Measurements from ENCODE around the gene MYOM3.

The MYOM3 gene

GRCh38 chr1:24096009-24096738, 15.8 kb downstream of the MYOM3 start:
- no peak for DNase-seq (ENCODE audit: low read depth)

DNA sequence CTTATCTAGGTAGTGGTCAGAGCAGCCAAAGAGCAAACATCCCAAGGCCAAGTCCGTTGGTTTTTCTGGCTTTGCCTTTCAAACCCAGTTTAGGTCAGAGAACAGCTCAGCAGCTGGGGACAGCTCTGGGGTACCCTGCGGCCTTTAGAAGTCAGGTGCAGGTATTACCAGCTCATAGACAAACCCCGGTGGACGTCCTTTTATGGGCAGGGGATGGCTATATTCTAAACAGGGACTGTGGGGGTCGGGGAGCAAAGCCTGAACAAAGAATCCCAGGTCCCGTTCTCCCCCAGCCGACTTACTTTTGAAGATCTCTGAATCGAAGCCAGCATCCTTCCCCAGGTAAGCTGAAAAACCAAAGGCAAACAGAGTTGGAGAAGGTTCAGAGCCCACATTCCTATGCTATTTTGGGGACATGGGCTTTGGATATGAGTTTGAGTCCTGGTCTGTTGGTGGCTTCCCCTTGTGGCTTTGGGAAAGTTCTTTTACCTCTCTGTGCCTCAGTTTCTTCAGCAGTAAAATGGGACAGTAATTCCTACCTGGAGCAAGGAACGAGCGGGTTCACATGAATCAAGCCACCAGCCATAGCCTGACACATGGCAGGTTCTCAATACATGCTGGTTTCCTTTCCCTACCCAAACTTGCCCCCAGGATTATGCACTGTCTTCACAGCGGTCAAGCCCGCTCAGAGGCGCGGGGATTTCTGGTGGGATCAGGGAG, 16.6 kb downstream of the MYOM3 start:
- DNase-seq (ENCODE audit: low read depth), result no peak

DNA sequence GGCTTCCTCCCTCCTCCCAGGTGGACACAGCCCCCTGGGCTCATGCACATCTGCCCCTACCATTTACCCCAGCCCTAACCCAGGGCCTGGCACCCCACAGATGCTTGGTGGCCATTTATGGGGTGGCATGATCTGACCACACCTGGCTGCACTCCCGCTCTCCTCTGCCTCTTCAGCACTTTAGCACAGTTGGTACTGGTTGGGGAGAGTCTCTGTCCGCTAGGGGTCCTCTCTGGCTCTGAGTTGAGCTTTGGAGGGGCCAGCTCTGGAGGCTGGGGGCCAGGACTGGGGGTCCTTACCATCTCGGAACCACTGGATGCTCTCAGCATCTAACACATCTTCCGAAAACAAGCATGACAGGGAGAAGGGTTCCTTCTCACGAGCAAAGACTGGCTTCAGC, 17.4 kb downstream of the MYOM3 start:
- no peak for DNase-seq (ENCODE audit: low read depth)

GRCh38 chr1:24093732-24094131, 18.2 kb downstream of the MYOM3 start:
- no peak for DNase-seq (ENCODE audit: low read depth)

DNA sequence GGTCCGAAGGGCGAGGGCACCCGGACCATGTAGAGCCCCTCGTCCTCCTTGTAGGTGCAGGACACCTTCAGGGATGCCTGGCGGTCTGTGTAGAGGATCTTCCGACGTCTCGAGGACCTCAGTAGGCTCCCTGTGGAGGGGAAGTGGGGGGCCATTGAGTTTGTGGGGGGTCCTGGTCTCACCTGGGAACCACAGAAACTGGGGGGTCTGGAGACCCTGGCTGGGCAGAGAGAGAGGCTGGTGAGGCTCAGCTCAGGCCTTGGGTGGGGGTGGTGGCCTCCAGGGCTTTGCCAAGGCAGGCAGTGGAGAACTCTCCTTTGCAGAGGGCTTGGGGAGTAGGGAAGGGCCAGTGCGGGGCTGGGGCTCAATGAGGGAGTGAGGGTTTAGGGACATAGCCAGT, 19.0 kb downstream of the MYOM3 start:
- no peak for DNase-seq (ENCODE audit: low read depth)

GRCh38 chr1:24091971-24092482, 19.9 kb downstream of the MYOM3 start:
- DNase-seq (ENCODE audit: low read depth), result no peak

GRCh38 chr1:24090736-24091135, 21.2 kb downstream of the MYOM3 start:
- no peak for DNase-seq (ENCODE audit: low read depth)

- DNase-seq (ENCODE audit: low read depth), result no peak
These were observed 22.0 kb downstream of the MYOM3 start for GRCh38 chr1:24089743-24090555.

- DNase-seq (ENCODE audit: low read depth), result no peak
These were observed 22.8 kb downstream of the MYOM3 start for GRCh38 chr1:24089027-24089742.

GRCh38 chr1:24086466-24086865, 25.5 kb downstream of the MYOM3 start:
- DNase-seq (ENCODE audit: low read depth), result no peak

DNA sequence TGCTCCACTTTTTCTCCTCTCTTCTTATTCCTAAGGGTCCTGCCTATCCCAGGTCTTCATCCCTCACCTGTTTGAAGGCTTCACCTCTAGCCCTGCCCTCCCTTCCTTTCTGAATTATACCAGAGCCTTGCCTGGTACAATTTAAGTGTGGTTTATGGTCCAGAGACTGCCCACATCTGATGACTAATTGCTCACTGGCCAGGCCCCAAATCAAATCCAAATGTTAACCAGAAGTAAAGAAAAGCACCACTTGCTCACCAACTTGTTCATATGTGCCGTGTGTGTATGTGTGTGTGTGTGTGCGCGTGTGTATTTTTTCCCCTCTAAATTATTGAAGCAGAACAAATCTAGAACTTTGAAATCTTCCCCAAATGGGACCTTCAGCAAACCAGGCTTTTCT, 26.4 kb downstream of the MYOM3 start:
- no peak for DNase-seq (ENCODE audit: low read depth)

DNA sequence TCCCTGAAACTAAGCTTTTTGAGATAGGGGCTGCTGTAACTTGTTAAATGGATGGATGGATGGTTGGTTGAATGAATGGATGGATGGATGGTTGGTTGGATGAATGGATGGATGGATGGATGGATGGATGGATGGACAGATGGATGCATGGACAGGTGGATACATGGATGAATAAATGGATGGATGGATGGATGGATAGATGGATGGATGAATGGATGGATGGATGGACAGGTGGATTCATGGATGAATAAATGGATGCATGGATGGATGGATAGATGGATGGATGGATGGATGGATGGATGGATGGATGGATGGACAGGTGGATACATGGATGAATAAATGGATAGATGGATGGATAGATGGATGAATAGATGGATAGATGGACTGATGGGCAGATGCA, 26.9 kb downstream of the MYOM3 start:
- no peak for DNase-seq (ENCODE audit: low read depth)

- no peak for DNase-seq (ENCODE audit: low read depth)
These were observed 27.9 kb downstream of the MYOM3 start for GRCh38 chr1:24084050-24084449.

GRCh38 chr1:24082372-24082771, 29.6 kb downstream of the MYOM3 start:
- no peak for DNase-seq (ENCODE audit: low read depth)

- DNase-seq (ENCODE audit: low read depth), result no peak
These were observed 30.7 kb downstream of the MYOM3 start for GRCh38 chr1:24081190-24081589.

DNA sequence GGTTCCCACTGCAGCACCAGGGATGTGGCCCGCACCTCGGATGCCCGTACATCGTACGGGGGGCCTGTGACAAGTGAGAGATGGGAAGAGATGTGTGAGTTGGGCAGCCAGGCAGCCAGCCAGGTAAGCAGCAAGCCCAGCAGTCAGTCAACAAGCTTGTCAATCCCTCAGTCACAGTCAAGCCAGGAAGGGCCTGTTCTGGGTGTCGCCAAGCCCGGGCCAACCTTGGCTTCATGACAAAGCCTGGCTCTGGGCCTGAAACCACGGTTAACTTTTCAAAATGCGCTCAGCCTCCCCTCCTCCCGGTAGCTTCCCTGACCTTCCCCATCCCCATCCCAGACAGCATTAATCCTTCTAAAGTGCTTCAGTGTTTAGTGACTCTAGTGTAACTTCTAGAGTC, 31.8 kb downstream of the MYOM3 start:
- DNase-seq (ENCODE audit: low read depth), result no peak

DNA sequence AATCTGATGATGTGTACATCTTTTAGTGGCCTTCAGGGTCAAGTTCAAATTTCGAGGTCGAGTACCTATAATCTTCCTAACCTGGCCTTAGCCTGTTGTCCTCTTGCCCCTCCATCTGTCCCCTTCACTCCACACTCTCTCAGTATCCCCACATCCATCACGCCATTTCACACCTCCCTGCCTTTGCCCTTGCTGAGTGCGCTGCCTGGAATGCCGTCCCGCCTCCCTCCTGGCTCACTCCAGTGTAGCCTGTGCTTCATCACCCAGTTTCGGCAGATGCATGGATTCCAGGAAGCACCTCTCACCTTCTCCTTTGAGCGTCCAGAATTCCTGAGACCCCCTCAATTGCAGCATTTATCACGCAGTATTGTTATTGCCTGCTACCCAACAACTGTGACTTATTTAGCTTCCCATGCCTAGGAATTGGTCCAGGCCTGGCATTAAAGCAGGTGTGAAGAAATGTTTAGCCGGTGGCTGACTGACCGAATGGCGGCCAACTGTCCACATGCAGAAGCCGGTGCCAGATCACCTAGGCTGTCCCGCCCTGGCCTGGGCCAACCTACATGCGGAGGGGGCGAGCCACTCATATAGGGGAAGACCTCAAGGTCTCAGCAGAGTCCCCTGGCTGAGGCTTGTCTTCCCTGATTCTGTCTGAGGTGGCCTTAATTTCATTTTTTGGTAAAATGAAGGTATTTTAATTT, 34.5 kb downstream of the MYOM3 start:
- DNase-seq (ENCODE audit: low read depth), result no peak

- DNase-seq (ENCODE audit: low read depth), result no peak
These were observed 36.0 kb downstream of the MYOM3 start for GRCh38 chr1:24075946-24076345.

DNA sequence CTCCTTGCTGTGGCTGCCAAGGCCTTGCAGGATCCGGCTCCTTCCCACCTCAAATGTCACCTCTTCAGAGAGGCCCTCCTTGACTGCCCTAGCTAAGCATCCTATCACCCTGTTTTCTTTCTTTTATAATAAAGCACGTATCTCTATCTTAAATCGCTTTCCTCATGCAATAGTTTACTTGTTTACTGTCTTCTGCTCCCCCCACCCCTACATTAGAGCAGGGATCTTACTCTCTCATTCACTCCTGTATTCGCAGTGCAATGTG, 36.4 kb downstream of the MYOM3 start:
- DNase-seq (ENCODE audit: low read depth), result no peak

DNA sequence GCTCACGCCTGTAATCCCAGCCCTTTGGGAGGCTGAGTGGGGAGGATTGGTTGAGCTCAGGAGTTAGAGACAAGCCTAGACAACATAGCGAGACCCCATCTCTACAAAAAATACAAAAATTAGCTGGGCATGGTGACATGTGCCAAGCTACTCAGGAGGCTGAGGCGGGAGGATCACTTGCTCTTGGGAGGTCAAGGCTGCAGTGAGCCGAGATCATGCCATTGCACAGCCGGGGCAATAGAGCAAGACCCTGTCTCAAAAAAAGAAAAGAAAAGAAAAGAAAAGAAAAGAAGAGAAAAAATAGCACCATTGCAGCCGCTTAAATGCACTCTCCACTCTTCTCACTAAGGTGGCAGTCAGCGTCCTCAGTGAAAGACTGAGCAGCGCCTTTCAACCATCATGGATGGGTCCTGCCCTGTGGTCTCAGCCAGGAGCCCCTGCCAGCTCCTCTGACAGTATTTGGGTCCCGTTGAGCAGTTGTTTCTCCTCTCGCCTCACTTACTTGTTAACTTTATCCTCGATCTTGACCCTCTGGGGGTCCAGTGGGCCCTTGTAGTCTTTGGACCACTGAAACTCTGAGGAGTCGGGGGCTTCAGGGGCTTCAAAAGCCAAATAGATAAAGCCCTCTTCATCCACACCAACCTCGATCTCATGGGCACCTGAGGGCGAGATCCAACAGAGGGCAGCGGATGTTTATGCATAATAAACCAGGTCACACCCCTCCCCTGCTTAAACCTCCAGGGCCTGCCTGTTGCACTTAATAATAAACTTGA, 36.9 kb downstream of the MYOM3 start:
- no peak for DNase-seq (ENCODE audit: low read depth)

DNA sequence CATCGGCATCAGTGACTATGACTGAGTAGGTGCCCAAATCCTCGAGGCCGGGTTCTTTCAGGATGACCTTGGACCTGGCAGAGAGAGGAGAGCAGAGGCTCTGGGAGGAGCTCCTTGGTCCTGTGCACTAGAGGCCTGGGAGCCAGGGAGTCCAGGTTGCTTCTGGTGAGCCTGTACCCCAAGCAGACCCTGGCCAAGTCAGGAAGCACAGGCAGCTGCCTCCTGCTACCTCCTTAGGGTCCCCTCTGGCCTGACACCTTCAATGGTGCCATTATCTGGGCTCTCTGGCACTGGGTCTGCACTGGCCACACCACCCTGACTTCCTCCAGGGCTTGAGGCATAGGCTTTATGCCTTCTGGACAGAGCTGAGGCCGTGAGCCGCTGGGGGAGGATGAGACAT, 37.7 kb downstream of the MYOM3 start:
- DNase-seq (ENCODE audit: low read depth), result no peak

Measured in stimulated activated CD8-positive, alpha-beta memory T cell treated with anti-CD3 and anti-CD28 coated beads, Interleukin-15, amount 100 ng/mL, for 24 hours (primary cell).